Muscle layer of duodenum (tissue), 2 donors: Measurements from ENCODE around the gene ZBBX.

Experiments used
- H3K27ac ChIP-seq: one replicate; pipeline ENCODE4 v1.7.0; 2013; ENCODE audit warnings: mild to moderate bottlenecking, low read length
- H3K27me3 ChIP-seq: one replicate; pipeline ENCODE4 v1.7.0; 2013; ENCODE audit warnings: low read depth, mild to moderate bottlenecking, control low read depth, low read length
- H3K36me3 ChIP-seq, 2 donors: one replicate each; pipeline ENCODE4 v1.7.0; 2013; ENCODE audit warnings: low read length in 2 of 2, control low read depth in 1 of 2, mild to moderate bottlenecking in 1 of 2; ENCODE audit not compliant: insufficient read depth in 2 of 2, control insufficient read depth in 1 of 2
- H3K4me1 ChIP-seq, 2 donors: one replicate each; pipeline ENCODE4 v1.7.0; 2013; ENCODE audit warnings: low read length in 2 of 2, mild to moderate bottlenecking in 2 of 2, control low read depth in 1 of 2, moderate library complexity in 1 of 2; ENCODE audit not compliant: insufficient read depth in 2 of 2, control insufficient read depth in 1 of 2
- H3K4me3 ChIP-seq, 2 donors: one replicate each; pipeline ENCODE4 v1.7.0; 2013; ENCODE audit warnings: low read length in 2 of 2, low read depth in 1 of 2, mild to moderate bottlenecking in 1 of 2
- H3K9me3 ChIP-seq, 2 donors: one replicate each; pipeline ENCODE4 v1.7.0; 2013; ENCODE audit warnings: low read length in 2 of 2, control low read depth in 1 of 2, mild to moderate bottlenecking in 1 of 2; ENCODE audit not compliant: control insufficient read depth in 1 of 2
- donor health status: healthy.

Gene ZBBX

DNA sequence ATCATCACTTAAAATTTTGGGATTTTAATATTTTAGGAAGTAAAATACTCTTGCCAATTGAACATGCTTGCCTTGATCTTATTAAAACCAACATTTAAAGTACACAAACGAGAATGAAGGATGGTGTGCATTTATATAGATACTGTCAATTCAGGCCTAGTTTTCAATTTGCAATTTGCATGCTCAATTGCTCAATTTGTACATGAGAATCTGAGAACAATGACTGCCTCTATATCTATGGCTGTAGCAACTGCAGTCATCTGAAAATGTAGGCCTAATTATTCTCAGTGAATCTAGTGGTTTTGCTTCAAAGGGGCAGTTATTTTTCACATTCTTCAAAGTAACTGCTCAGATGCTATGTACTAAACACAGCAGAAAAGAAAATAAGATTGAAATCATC is 18.8 kb downstream of the ZBBX start:
- Histone ChIP-seq H3K9me3 (no peaks in the 10 kb centered on the region), H3K27me3 (no peaks in the 10 kb centered on the region), H3K27ac (no peak overlapping the region), H3K4me1 (no peaks in the 10 kb centered on the region), H3K36me3 (no peaks in the 10 kb centered on the region), H3K4me3 (no peak overlapping the region)

DNA sequence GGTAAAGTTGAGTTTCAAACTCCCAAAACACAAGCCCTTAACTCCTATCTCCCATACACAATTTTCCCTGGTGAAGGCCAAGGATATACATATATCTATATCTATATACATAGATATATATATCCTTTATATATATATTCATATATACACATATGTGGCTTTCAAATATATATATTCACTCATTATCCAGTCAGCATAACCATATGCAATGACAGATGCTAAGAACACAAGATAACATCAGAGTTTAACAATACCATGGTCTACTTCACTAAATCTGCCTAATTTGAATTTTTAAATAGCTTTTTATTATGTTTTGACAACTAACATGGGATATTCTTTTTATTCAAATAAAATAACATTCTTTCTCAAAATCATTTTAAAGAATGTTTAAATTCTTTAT is 24.7 kb downstream of the ZBBX start:
- Histone ChIP-seq H3K36me3 (no peaks in the 10 kb centered on the region), H3K27me3 (no peaks in the 10 kb centered on the region), H3K27ac (no peak overlapping the region), H3K9me3 (no peaks in the 10 kb centered on the region), H3K4me1 (no peaks in the 10 kb centered on the region), H3K4me3 (no peak overlapping the region)

DNA sequence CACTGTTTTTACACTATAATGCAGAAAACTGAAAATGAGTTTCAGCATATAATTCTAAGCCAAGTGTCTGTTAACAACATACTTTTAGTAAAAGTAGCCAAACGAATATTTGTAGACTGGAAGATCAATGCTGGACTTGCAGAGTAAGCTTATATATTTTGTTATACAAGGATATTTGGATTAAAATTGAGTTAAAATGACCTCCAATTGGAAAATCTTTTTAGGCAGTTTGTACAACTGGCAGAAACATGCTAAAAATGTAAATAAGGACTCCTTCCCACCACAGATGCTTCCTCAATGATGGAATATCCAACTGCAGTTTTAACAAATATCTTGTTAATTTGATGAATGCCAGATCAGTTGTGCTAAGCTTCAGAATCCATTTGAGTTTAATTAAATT is 25.3 kb downstream of the ZBBX start:
- Histone ChIP-seq H3K36me3 (no peaks in the 10 kb centered on the region), H3K4me3 (no peak overlapping the region), H3K27ac (no peak overlapping the region), H3K4me1 (no peaks in the 10 kb centered on the region), H3K9me3 (no peaks in the 10 kb centered on the region), H3K27me3 (no peaks in the 10 kb centered on the region)

DNA sequence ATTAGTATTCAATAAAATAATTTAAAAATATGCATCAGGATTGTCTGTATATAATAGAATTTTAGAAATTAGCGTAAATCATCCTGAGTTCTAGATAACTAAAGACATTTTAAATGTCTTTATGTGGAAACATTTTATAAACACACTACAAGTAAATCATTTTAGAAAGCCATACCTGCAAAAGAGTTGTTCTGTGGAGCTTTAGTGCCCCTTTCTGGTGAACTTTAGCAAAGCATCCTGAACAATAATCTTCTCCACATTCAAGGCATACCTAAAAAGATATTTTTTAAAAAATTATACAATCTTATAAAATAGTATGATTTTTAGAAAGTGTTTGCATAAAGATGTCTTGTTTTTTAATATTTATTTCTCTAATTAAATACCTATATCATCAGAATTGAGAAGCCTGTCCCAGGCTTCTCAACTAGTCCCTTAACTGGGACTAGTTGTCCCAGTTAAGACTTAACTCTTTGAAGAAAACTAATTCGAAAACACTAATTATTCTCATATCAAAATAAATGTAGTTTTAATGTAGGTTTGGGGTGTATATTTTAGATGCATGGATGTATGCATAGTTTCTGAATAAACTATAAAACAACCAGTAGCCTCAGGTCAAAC is 29.7 kb downstream of the ZBBX start:
- H3K27me3 ChIP-seq = no peaks in the 10 kb centered on the region
- H3K4me1 ChIP-seq = no peaks in the 10 kb centered on the region
- no peak overlapping the region for H3K4me3 ChIP-seq
- H3K27ac ChIP-seq = no peak overlapping the region
- no peaks in the 10 kb centered on the region for H3K9me3 ChIP-seq
- no peaks in the 10 kb centered on the region for H3K36me3 ChIP-seq

DNA sequence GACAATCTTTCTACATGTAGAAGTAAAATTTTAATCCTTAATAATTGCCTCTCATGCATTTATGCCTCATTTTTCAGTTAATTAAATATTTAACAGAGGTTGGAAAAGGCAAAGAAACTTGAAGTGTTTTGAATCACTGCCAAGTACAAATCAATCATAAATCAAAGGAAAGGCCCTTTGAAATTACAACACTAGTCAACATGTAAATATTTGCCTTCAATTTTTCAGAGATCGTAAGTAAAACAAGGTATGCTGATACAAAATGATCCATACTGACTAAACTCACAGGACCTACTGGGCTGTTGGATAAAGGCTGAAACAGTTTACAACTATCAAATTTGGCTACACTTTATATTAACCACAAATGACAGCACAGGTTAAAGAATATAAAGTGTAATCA is 33.9 kb downstream of the ZBBX start:
- no peak overlapping the region for H3K27ac ChIP-seq
- no peaks in the 10 kb centered on the region for H3K9me3 ChIP-seq
- no peaks in the 10 kb centered on the region for H3K4me1 ChIP-seq
- no peaks in the 10 kb centered on the region for H3K36me3 ChIP-seq
- H3K27me3 ChIP-seq = no peaks in the 10 kb centered on the region
- H3K4me3 ChIP-seq = no peak overlapping the region

DNA sequence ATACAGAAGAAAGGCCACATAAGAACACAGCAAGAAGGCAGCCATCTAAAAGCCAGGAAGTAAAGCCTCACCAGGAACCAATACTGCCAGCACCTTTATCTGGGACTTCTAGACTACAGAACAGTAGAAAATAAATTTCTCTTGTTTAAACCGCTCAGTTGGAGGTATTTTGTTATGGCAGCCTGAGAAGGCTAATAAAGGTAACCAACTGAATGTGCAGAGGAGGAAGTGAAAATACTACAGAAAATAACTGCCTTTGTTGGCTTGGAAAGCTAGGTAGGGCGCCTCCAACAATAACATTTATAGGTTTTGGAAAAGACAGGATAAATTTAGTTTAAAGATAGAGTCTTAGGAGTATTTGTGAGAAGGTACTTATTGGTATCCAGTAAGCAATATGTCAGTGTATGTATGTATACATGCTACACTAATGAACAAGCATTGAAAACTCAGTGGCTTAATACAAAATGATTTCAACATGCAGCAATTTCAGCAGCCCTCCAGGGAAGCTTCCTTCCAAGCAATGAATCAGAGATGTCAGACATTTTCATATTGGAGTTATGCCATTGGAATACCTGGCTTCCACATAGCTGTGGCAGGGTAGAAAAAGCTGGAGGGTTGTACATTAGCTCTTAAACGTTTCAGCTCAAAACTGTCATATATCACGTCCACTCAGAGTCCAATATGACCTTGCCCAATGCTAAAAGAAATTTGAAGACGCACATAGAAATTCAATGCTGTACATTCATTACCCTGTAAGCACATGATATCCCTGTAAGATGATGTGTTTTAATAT is 48.9 kb downstream of the ZBBX start:
- no peaks in the 10 kb centered on the region for H3K27me3 ChIP-seq
- H3K27ac ChIP-seq = no peak overlapping the region
- no peaks in the 10 kb centered on the region for H3K4me1 ChIP-seq
- H3K4me3 ChIP-seq = no peak overlapping the region
- no peaks in the 10 kb centered on the region for H3K36me3 ChIP-seq
- no peaks in the 10 kb centered on the region for H3K9me3 ChIP-seq

DNA sequence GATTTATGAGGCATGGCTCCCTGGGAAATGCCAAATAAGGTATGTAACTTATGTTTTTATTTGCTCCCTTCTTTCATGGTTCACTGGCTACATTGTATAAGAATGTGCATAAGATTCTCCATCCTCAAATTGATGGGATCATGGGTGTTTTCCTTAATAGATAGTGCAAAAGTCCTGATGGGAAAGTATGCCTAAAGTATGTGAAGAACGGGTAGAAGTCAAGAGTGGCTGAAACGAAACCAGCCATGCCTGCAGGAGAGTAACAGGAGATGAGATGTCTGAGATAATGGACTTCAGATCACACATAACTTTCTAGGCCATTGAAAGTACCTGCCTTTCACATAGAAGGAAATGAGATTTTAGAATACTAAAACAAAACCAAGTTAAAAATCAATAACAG is 56.5 kb downstream of the ZBBX start:
- no peaks in the 10 kb centered on the region for H3K9me3 ChIP-seq
- no peak overlapping the region for H3K27ac ChIP-seq
- H3K4me3 ChIP-seq = no peak overlapping the region
- H3K4me1 ChIP-seq = no peaks in the 10 kb centered on the region
- H3K27me3 ChIP-seq = no peaks in the 10 kb centered on the region
- H3K36me3 ChIP-seq = no peaks in the 10 kb centered on the region

DNA sequence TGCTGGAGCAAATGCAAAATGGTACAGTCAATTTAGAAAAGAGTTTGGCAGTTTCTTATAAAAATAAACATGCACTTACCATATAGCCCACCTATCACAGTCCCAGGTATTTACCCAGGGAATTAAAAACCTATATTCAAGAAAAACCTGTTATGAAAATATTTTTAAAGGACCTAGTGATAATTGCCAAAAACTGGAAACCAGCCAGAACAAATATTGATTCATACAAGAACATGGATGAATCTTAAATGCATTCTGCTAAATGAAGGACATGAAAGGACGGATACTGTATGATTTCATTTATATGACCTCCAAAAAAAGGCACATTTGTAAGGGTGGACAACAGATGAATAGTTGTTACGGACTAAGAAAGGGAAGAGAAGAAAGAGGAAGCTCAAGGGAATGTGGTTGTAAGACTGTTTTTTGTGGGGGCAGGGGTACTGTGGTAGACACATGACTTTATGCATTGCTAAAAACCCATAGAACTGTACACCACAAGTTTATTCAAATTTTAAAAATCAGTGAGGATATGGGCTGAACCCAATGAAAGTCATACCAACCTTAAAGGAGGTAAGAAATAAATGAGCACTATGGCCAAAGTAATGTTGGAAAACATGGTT is 61.0 kb downstream of the ZBBX start:
- H3K27ac ChIP-seq = no peak overlapping the region
- H3K4me3 ChIP-seq = no peak overlapping the region
- H3K4me1 ChIP-seq = no peaks in the 10 kb centered on the region
- no peaks in the 10 kb centered on the region for H3K9me3 ChIP-seq
- H3K27me3 ChIP-seq = no peaks in the 10 kb centered on the region
- no peaks in the 10 kb centered on the region for H3K36me3 ChIP-seq

DNA sequence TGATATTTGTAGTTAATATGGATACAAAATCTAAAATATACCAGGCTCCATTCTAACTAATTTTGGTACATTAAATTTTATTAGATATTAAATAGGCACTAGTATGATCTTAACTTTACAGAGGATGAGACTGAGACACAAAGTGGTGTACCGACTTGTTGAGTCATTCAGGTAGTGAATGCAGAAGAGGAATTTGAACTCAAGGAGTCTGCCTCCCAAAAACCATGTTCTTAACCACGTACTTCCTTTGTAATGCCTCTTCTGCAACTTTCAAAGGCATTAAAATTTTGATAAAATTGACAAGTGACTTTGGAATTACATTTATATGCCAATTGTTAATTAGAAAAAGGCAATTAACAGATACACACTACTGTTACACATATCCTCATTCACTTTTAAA is 61.8 kb downstream of the ZBBX start:
- no peak overlapping the region for H3K27ac ChIP-seq
- H3K27me3 ChIP-seq = no peaks in the 10 kb centered on the region
- no peaks in the 10 kb centered on the region for H3K9me3 ChIP-seq
- no peak overlapping the region for H3K4me3 ChIP-seq
- H3K36me3 ChIP-seq = no peaks in the 10 kb centered on the region
- H3K4me1 ChIP-seq = no peaks in the 10 kb centered on the region

DNA sequence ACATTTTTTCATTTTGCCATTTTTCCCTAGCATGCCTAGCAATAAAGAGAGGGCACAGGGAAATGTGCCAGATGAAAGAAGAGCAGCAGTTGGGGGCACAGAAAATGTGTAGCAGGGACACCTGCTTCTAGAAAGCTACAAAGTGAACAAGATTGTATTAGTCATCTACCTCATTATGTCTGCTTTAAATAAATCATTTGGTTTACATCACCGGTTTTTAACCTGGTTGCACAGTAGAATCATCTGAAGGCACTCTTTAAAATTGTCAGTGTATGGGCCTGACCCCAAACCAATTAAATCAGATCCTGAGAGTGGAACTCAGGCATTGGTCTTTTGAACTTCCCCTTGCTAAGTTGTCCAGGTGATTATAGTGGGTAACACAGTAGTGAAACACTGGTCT is 73.8 kb downstream of the ZBBX start:
- H3K36me3 ChIP-seq = no peaks in the 10 kb centered on the region
- H3K4me3 ChIP-seq = no peak overlapping the region
- no peaks in the 10 kb centered on the region for H3K27me3 ChIP-seq
- H3K27ac ChIP-seq = no peak overlapping the region
- peaks cover 0 to 12% of the 10 kb centered on the region in 2 donors for H3K9me3 ChIP-seq
- peaks cover 0 to 5% of the 10 kb centered on the region in 2 donors for H3K4me1 ChIP-seq

DNA sequence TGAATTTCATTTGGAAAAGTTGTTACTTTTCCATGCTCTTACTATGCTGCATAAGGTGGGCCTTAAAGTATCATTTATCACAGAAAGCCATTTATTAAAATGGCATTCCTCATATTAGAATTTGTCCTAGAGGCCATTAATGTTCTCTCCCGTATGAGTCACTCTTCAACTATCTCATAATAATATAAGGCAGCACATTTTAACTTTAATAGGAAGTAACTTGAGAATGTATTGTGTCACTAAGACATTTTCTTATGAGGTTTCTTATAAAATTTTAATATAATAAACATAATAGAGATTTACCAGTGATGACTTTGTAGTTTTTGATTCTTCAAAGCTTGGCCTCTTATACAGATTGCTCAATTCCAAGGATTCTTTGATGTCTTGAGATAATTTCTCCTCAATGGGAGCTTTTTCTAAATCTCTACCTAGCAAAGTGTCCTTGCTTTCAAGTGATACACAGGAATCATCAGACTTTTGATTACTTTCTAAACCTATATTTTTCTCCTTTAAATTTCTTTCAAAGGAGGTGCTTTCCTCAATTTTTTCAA is 74.7 kb downstream of the ZBBX start:
- Histone ChIP-seq H3K27ac (no peak overlapping the region), H3K36me3 (no peaks in the 10 kb centered on the region), H3K4me3 (no peak overlapping the region), H3K27me3 (no peaks in the 10 kb centered on the region), H3K4me1 (peaks cover 0 to 5% of the 10 kb centered on the region in 2 donors), H3K9me3 (peaks cover 0 to 10% of the 10 kb centered on the region in 2 donors)
